GM12878 (cell line): ENCODE measurements around the gene ACO1. TPM values are rescaled to one million over a fixed set of nuclear protein-coding genes. Genes with fewer than 3 reads are reported as not detected.
A peak's percentile ranks its signal among the peaks of the same experiment; 100 is the strongest.

Experiments used
- BCL11A ChIP-seq: IDR thresholded peaks from 2 replicates; pipeline ENCODE4 v1.6.1; 2011; ENCODE audit warnings: low read depth, low read length
- CHD1 ChIP-seq: IDR thresholded peaks from 2 replicates; pipeline ENCODE4 v1.6.1; 2012; ENCODE audit warnings: low read depth, low read length, improper control_type of control experiment
- EED ChIP-seq: sonication (generic); IDR thresholded peaks from 2 replicates; pipeline ENCODE4 v1.6.1; 2016; ENCODE audit warnings: antibody characterized with exemption, low read depth
- EP300 ChIP-seq, 2 experiments: fragments of 150-350 bp in 1 of 2; IDR thresholded peaks; 2 replicates each; pipeline ENCODE4 v1.6.1; 2011 to 2012; ENCODE audit warnings: low read depth in 2 of 2, low read length in 2 of 2, borderline replicate concordance in 1 of 2, improper control_type of control experiment in 1 of 2, inconsistent platforms in 1 of 2; ENCODE audit not compliant: control insufficient read depth in 1 of 2
- KAT2A ChIP-seq: conservative IDR thresholded peaks from 2 replicates; pipeline ENCODE4 v1.6.1; 2011; ENCODE audit warnings: low read depth, low read length; ENCODE audit not compliant: control insufficient read depth
- MEF2A ChIP-seq: IDR thresholded peaks from 2 replicates; pipeline ENCODE4 v1.6.1; 2011; ENCODE audit warnings: low read depth, mild to moderate bottlenecking, low read length, moderate library complexity; ENCODE audit not compliant: insufficient read depth
- NBN ChIP-seq: fragments of 450-650 bp; IDR thresholded peaks from 2 replicates; pipeline ENCODE4 v1.6.1; 2016
- NFXL1 ChIP-seq: fragments of 450-650 bp; IDR thresholded peaks from 2 replicates; pipeline ENCODE4 v1.6.1; 2017; ENCODE audit warnings: antibody characterized with exemption, mild to moderate bottlenecking, borderline replicate concordance
- NFYB ChIP-seq: IDR thresholded peaks from 2 replicates; pipeline ENCODE4 v1.6.1; 2011; ENCODE audit warnings: low read depth, mild to moderate bottlenecking, low read length, improper control_type of control experiment, moderate library complexity; ENCODE audit not compliant: insufficient read depth
- NR2C2 ChIP-seq: IDR thresholded peaks from 2 replicates; pipeline ENCODE4 v1.6.1; 2011; ENCODE audit warnings: borderline replicate concordance, low read depth; ENCODE audit not compliant: control insufficient read depth, insufficient read length
- PAX5 ChIP-seq: IDR thresholded peaks from 2 replicates; pipeline ENCODE4 v1.6.1; 2011; ENCODE audit warnings: low read depth, low read length, borderline replicate concordance
- RCOR1 ChIP-seq: conservative IDR thresholded peaks from 2 replicates; pipeline ENCODE4 v1.6.1; 2012; ENCODE audit warnings: low read depth, low read length, improper control_type of control experiment
- SIN3A ChIP-seq: IDR thresholded peaks from 2 replicates; pipeline ENCODE4 v1.6.1; 2012; ENCODE audit warnings: low read depth, low read length, improper control_type of control experiment
- SRF ChIP-seq, 2 experiments: IDR thresholded peaks; 2 replicates each; pipeline ENCODE4 v1.6.1; 2011; ENCODE audit warnings: low read depth in 2 of 2, low read length in 2 of 2, mild to moderate bottlenecking in 1 of 2, moderate library complexity in 1 of 2
- TCF3 ChIP-seq: IDR thresholded peaks from 2 replicates; pipeline ENCODE4 v1.6.1; 2012; ENCODE audit warnings: low read depth, mild to moderate bottlenecking, low read length, borderline replicate concordance; ENCODE audit not compliant: insufficient read depth
- WRNIP1 ChIP-seq: IDR thresholded peaks from 2 replicates; pipeline ENCODE4 v1.6.1; 2011; ENCODE audit warnings: low read depth, low read length, improper control_type of control experiment, borderline replicate concordance
- YY1 ChIP-seq: IDR thresholded peaks from 2 replicates; pipeline ENCODE4 v1.6.1; 2011; ENCODE audit warnings: low read depth, mild to moderate bottlenecking, low read length
- polyA plus RNA-seq, 11 experiments: library from polyadenylated mRNA; depleted of rRNA in 4 of 11; unstranded in 6 of 11; stranded (reverse) in 5 of 11; fragments of >200 nt; fragmentation: Nextera tagmentation in 4 of 11; fragmentation: Illumina TruSeq in 1 of 11; extraction: Ambion mirVana in 4 of 11; extraction: Trizol in 1 of 11; gene quantifications; 1 replicate in 1 of 11; 2 replicates in 10 of 11; pipeline versions ENCODE4 v1.2.1 to v1.2.3, GENCODE V29; 2011 to 2016; ENCODE audit warnings: inconsistent platforms in 2 of 11, missing spikeins in 2 of 11, low read depth in 1 of 11
- total RNA-seq, 4 experiments: library from RNA; depleted of rRNA in 3 of 4; stranded (reverse); fragments of >200 nt in 3 of 4; fragmentation: Illumina TruSeq in 1 of 4; extraction: Trizol in 1 of 4; gene quantifications; 2 replicates each; pipeline versions ENCODE4 v1.2.1 to v1.2.3, GENCODE V29; 2013 to 2021
- TF ChIP-seq, protein P1 (sequence below): IDR thresholded peaks from 2 replicates; pipeline ENCODE4 v1.6.1; 2012; ENCODE audit warnings: low read depth, low read length, improper control_type of control experiment
- TF ChIP-seq, protein P2 (sequence below): IDR thresholded peaks from 2 replicates; pipeline ENCODE4 v1.6.1; 2011; ENCODE audit warnings: low read depth, mild to moderate bottlenecking, low read length, moderate library complexity, borderline replicate concordance; ENCODE audit errors: extremely low read depth
- TF ChIP-seq, protein P3 (sequence below): fragments of 150-350 bp; IDR thresholded peaks from 2 replicates; pipeline ENCODE4 v1.6.1; 2016; ENCODE audit warnings: low read depth, low read length
- TF ChIP-seq, protein P4 (sequence below): fragments of 150-350 bp; IDR thresholded peaks from 2 replicates; pipeline ENCODE4 v1.6.1; 2014; ENCODE audit warnings: mild to moderate bottlenecking, low read depth, low read length
- TF ChIP-seq, protein P5 (sequence below): fragments of 450-650 bp; IDR thresholded peaks from 2 replicates; pipeline ENCODE4 v1.6.1; 2016; ENCODE audit warnings: mild to moderate bottlenecking

ACO1 gene
- total and polyA plus RNA-seq, 10 of the 15 experiments (the other 5 are each of a cell fraction or from before 2014, with no cell fraction given), result 0.21 to 6.5 (median 3.3) TPM

DNA sequence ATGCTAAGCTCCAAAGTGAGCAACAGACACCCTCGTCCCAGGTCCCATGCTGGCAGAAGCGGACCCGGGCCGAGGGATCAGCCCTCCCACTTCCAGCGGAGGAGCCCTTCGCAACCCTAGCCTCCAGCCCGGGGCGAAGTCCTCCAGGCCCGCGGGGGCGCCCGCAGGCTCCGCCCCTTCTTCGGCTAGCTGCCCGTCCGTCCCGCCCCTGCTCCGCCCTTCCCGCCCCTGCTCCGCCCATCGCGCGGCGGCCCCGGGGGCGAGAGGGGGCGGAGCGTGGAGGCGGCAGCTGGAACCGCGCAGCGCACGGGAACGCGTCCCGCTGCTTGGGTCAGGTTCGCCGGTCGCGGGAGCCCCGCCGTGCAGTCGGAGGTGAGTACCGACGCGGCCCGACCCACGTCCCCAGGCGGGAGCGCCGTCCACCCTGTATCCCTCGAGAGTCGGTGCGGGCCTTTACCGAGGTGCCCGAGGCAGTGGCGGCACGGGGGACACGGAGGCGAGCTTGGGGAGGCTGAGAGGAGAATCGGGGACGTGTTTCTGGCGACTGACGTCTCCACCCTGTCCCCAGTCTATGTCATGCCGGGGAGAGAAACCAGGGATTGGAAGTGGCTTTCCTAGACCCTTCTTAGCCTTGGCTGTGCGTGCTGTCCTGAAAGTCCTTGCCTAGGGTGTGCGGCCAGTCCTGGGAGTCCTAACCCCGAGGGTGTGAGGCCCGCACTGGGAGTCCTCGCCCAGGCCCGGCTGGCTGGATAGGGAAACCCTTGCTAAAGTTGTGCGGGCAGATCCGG, at the start of gene ACO1 (continued):
- TF ChIP-seq, protein P1, sequence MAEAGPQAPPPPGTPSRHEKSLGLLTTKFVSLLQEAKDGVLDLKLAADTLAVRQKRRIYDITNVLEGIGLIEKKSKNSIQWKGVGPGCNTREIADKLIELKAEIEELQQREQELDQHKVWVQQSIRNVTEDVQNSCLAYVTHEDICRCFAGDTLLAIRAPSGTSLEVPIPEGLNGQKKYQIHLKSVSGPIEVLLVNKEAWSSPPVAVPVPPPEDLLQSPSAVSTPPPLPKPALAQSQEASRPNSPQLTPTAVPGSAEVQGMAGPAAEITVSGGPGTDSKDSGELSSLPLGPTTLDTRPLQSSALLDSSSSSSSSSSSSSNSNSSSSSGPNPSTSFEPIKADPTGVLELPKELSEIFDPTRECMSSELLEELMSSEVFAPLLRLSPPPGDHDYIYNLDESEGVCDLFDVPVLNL, result no peak
- TF ChIP-seq PAX5 (peak; percentile 53; the same call in 1 of the 2 replicates), YY1 (no peak), BCL11A (no peak), RCOR1 (no peak), NR2C2 (no peak), NFYB (no peak), MEF2A (no peak), SRF (IDR thresholded peaks at IDR 0.05; ENCODE audit: low read depth in 2 of 2, low read length in 2 of 2) (no peak), NBN (no peak), EED (no peak), NFXL1 (no peak), EP300 (IDR thresholded peaks at IDR 0.05; ENCODE audit: borderline replicate concordance in 1 of 2, control insufficient read depth in 1 of 2, low read depth in 2 of 2, low read length in 2 of 2) (no peak), TCF3 (0 out of 2 replicates have a peak, but pooled peaks have one; percentile 64), KAT2A (no peak), CHD1 (no peak), WRNIP1 (no peak), SIN3A (no peak)
- TF ChIP-seq, protein P2, sequence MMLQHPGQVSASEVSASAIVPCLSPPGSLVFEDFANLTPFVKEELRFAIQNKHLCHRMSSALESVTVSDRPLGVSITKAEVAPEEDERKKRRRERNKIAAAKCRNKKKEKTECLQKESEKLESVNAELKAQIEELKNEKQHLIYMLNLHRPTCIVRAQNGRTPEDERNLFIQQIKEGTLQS, result no peak
- TF ChIP-seq, protein P3, sequence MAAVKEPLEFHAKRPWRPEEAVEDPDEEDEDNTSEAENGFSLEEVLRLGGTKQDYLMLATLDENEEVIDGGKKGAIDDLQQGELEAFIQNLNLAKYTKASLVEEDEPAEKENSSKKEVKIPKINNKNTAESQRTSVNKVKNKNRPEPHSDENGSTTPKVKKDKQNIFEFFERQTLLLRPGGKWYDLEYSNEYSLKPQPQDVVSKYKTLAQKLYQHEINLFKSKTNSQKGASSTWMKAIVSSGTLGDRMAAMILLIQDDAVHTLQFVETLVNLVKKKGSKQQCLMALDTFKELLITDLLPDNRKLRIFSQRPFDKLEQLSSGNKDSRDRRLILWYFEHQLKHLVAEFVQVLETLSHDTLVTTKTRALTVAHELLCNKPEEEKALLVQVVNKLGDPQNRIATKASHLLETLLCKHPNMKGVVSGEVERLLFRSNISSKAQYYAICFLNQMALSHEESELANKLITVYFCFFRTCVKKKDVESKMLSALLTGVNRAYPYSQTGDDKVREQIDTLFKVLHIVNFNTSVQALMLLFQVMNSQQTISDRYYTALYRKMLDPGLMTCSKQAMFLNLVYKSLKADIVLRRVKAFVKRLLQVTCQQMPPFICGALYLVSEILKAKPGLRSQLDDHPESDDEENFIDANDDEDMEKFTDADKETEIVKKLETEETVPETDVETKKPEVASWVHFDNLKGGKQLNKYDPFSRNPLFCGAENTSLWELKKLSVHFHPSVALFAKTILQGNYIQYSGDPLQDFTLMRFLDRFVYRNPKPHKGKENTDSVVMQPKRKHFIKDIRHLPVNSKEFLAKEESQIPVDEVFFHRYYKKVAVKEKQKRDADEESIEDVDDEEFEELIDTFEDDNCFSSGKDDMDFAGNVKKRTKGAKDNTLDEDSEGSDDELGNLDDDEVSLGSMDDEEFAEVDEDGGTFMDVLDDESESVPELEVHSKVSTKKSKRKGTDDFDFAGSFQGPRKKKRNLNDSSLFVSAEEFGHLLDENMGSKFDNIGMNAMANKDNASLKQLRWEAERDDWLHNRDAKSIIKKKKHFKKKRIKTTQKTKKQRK, result no peak
- TF ChIP-seq, protein P4, sequence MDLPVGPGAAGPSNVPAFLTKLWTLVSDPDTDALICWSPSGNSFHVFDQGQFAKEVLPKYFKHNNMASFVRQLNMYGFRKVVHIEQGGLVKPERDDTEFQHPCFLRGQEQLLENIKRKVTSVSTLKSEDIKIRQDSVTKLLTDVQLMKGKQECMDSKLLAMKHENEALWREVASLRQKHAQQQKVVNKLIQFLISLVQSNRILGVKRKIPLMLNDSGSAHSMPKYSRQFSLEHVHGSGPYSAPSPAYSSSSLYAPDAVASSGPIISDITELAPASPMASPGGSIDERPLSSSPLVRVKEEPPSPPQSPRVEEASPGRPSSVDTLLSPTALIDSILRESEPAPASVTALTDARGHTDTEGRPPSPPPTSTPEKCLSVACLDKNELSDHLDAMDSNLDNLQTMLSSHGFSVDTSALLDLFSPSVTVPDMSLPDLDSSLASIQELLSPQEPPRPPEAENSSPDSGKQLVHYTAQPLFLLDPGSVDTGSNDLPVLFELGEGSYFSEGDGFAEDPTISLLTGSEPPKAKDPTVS, result no peak
- TF ChIP-seq, protein P5, sequence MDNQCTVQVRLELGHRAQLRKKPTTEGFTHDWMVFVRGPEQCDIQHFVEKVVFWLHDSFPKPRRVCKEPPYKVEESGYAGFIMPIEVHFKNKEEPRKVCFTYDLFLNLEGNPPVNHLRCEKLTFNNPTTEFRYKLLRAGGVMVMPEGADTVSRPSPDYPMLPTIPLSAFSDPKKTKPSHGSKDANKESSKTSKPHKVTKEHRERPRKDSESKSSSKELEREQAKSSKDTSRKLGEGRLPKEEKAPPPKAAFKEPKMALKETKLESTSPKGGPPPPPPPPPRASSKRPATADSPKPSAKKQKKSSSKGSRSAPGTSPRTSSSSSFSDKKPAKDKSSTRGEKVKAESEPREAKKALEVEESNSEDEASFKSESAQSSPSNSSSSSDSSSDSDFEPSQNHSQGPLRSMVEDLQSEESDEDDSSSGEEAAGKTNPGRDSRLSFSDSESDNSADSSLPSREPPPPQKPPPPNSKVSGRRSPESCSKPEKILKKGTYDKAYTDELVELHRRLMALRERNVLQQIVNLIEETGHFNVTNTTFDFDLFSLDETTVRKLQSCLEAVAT, result no peak
